GM12864 (cell line): Measurements from ENCODE around the gene CDC27.
"Not testable (repeated sequence)": the region's sequence is repeated elsewhere in the genome, so short reads cannot be mapped to it uniquely, and the experiment has no call there.

Source experiments
- DNase-seq: peaks from one replicate; pipeline ENCODE4 v3.0.0-alpha.2; 2011; ENCODE audit warnings: low read depth
- H3K4me3 ChIP-seq: 2 replicates; pipeline ENCODE4 v1.5.1; 2011; ENCODE audit warnings: mild to moderate bottlenecking, low read depth, low read length, control low read depth
- CTCF ChIP-seq: IDR thresholded peaks from 2 replicates; pipeline ENCODE4 v1.5.1; 2011; ENCODE audit warnings: low read depth, mild to moderate bottlenecking, moderate library complexity, low read length, control low read depth, inconsistent platforms; ENCODE audit errors: missing control alignments

Gene CDC27

GRCh38 chr17:47165137-47165536 lies 24.0 kb downstream of the CDC27 start:
- H3K4me3 ChIP-seq = no peak overlapping the region
- TF ChIP-seq CTCF = no peak
- DNase-seq = no peak

- no peak for TF ChIP-seq CTCF
These were observed 24.8 kb downstream of the CDC27 start for GRCh38 chr17:47164263-47164662.

GRCh38 chr17:47162013-47162622 lies 27.0 kb downstream of the CDC27 start:
- H3K4me3 ChIP-seq = no peak overlapping the region
- DNase-seq = no peak
- TF ChIP-seq CTCF = no peak

More at GRCh38 chr17:47164263-47164662, 24.8 kb downstream of the CDC27 start:
- DNase-seq = no peak
- H3K4me3 ChIP-seq = no peak overlapping the region

GRCh38 chr17:47159315-47159714 lies 29.8 kb downstream of the CDC27 start:
- no peak for TF ChIP-seq CTCF
- no peak for DNase-seq
- no peak overlapping the region for H3K4me3 ChIP-seq

GRCh38 chr17:47145351-47145750 lies 43.7 kb downstream of the CDC27 start:
- no peak for DNase-seq
- H3K4me3 ChIP-seq = no peak overlapping the region
- TF ChIP-seq CTCF = no peak

GRCh38 chr17:47135235-47135634 lies 53.9 kb downstream of the CDC27 start:
- no peak for TF ChIP-seq CTCF

GRCh38 chr17:47134354-47134753 lies 54.7 kb downstream of the CDC27 start:
- not testable (repeated sequence) for DNase-seq

More at GRCh38 chr17:47135235-47135634, 53.9 kb downstream of the CDC27 start:
- H3K4me3 ChIP-seq = no peak overlapping the region
- no peak for DNase-seq

More at GRCh38 chr17:47134354-47134753, 54.7 kb downstream of the CDC27 start:
- H3K4me3 ChIP-seq = not testable (repeated sequence)
